HAP-1 (cell line): Measurements from ENCODE around the gene STARD8.
A peak's percentile ranks its signal among the peaks of the same experiment; 100 is the strongest.
"Not testable (repeated sequence)": the region's sequence is repeated elsewhere in the genome, so short reads cannot be mapped to it uniquely, and the experiment has no call there.

Experiments
- DNase-seq, 2 experiments: peaks; one replicate each; pipeline ENCODE4 v3.0.0-alpha.2; 2016 to 2020; ENCODE audit warnings: low spot score in 2 of 2
- H3K27me3 ChIP-seq: fragments of 250-450 bp; sonication (Bioruptor Pico); 2 replicates; pipeline ENCODE4 v1.5.1; 2020; ENCODE audit warnings: low read depth, mild to moderate bottlenecking, moderate library complexity
- H3K36me3 ChIP-seq: fragments of 250-450 bp; sonication (Bioruptor Pico); replicated peaks from 2 replicates; pipeline ENCODE4 v1.5.1; 2020; ENCODE audit warnings: mild to moderate bottlenecking
- H3K4me1 ChIP-seq: fragments of 250-450 bp; sonication (Bioruptor Pico); 2 replicates; pipeline ENCODE4 v1.5.1; 2020; ENCODE audit warnings: mild to moderate bottlenecking
- H3K4me3 ChIP-seq: fragments of 250-450 bp; sonication (Bioruptor Pico); 2 replicates; pipeline ENCODE4 v1.5.1; 2020; ENCODE audit warnings: mild to moderate bottlenecking, moderate library complexity
- H3K9me3 ChIP-seq: fragments of 250-450 bp; sonication (Bioruptor Pico); 2 replicates; pipeline ENCODE4 v1.5.1; 2020; ENCODE audit warnings: mild to moderate bottlenecking, moderate library complexity
- in situ Hi-C: fragments of 300-500 bp; cut with MboI; formaldehyde crosslinking; loops from 3 replicates; pipeline ENCODE4 v1.14.3; 2020; ENCODE audit warnings: low sequenced_read_pairs, inconsistent platforms, mixed read lengths

STARD8 gene, protein sequence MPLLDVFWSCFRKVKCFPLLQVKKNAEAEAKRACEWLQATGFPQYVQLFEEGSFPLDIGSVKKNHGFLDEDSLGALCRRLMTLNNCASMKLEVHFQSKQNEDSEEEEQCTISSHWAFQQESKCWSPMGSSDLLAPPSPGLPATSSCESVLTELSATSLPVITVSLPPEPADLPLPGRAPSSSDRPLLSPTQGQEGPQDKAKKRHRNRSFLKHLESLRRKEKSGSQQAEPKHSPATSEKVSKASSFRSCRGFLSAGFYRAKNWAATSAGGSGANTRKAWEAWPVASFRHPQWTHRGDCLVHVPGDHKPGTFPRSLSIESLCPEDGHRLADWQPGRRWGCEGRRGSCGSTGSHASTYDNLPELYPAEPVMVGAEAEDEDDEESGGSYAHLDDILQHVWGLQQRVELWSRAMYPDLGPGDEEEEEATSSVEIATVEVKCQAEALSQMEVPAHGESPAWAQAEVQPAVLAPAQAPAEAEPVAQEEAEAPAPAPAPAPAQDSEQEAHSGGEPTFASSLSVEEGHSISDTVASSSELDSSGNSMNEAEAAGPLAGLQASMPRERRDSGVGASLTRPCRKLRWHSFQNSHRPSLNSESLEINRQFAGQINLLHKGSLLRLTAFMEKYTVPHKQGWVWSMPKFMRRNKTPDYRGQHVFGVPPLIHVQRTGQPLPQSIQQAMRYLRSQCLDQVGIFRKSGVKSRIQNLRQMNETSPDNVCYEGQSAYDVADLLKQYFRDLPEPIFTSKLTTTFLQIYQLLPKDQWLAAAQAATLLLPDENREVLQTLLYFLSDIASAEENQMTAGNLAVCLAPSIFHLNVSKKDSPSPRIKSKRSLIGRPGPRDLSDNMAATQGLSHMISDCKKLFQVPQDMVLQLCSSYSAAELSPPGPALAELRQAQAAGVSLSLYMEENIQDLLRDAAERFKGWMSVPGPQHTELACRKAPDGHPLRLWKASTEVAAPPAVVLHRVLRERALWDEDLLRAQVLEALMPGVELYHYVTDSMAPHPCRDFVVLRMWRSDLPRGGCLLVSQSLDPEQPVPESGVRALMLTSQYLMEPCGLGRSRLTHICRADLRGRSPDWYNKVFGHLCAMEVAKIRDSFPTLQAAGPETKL

GRCh38 chrX:68647156-68647957, at the start of gene STARD8:
Gene STARD8 (plus strand): TSS chrX:68647666. CDS start chrX:68647883, 217 bp downstream.
- in situ Hi-C loops = no loop called here
- DNase-seq = peak in 1 of 2 experiments; percentile 28
- Histone ChIP-seq H3K9me3 (no peaks in the 10 kb centered on the region), H3K36me3 (no peaks in the 10 kb centered on the region), H3K4me3 (no peak within 1 kb of the TSS), H3K27me3 (no peaks in the 10 kb centered on the region), H3K4me1 (no peaks in the 10 kb centered on the region)

GRCh38 chrX:68598841-68599240, 48.6 kb upstream of the STARD8 start:
- Histone ChIP-seq H3K9me3 (no peaks in the 10 kb centered on the region), H3K36me3 (no peaks in the 10 kb centered on the region), H3K27me3 (no peaks in the 10 kb centered on the region; the same call in 1 of the 2 replicates), H3K4me3 (no peak overlapping the region), H3K4me1 (no peaks in the 10 kb centered on the region; the same call in 1 of the 2 replicates)
- no peak for DNase-seq
- in situ Hi-C loops = no loop called here

- H3K4me3 ChIP-seq = no peak overlapping the region
- no peaks in the 10 kb centered on the region; the same call in 1 of the 2 replicates for H3K27me3 ChIP-seq
- in situ Hi-C loops = no loop called here
- H3K4me1 ChIP-seq = no peaks in the 10 kb centered on the region; the same call in 1 of the 2 replicates
- DNase-seq = peak; percentile 5 to 56
- H3K9me3 ChIP-seq = 0 out of 2 replicates have a peak, but pooled peaks cover 2% of the 10 kb centered on the region
- H3K36me3 ChIP-seq = no peaks in the 10 kb centered on the region
These were observed 48.0 kb upstream of the STARD8 start for GRCh38 chrX:68599256-68600152.

DNA sequence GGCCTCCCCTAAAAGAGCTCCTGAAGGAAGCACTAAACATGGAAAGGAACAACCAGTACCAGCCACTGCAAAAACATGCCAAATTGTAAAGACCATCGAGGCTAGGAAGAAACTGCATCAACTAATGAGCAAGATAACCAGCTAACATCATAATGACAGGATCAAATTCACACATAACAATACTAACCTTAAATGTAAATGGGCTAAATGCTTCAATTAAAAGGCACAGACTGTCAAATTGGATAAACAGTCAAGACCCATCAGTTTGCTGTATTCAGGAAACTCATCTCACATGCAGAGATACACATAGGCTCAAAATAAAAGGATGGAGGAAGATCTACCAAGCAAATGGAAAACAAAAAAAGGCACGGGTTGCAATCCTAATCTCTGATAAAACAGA, 43.2 kb upstream of the STARD8 start:
- H3K4me1 ChIP-seq, H3K4me3 ChIP-seq, H3K9me3 ChIP-seq, in situ Hi-C loops, H3K27me3 ChIP-seq, H3K36me3 ChIP-seq, DNase-seq: not testable (repeated sequence)

- H3K9me3 ChIP-seq, H3K27me3 ChIP-seq, DNase-seq, H3K4me1 ChIP-seq, in situ Hi-C loops, H3K4me3 ChIP-seq, H3K36me3 ChIP-seq: not testable (repeated sequence)
These were observed 32.7 kb upstream of the STARD8 start for GRCh38 chrX:68614733-68615132.

DNA sequence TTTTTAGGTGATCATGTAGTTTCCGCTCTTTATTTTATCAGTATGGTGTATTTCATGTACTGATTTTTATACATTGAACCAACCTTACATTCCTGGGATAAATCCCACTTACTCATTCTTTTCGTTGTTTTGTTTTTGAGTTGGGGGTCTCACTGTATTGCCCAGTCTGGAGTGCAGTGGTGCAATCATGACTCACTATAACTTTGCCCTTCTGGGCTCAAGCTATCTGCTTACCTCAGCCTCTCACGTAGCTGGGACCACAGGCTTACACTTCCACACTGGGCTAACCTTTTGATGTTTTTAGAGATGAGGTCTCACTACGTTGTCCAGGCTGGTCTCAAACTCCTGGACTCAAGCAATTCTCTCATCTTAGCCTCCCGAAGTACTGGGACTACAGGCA, 19.5 kb upstream of the STARD8 start:
- H3K36me3 ChIP-seq = no peaks in the 10 kb centered on the region
- H3K4me1 ChIP-seq = no peaks in the 10 kb centered on the region
- in situ Hi-C loops = no loop called here

DNA sequence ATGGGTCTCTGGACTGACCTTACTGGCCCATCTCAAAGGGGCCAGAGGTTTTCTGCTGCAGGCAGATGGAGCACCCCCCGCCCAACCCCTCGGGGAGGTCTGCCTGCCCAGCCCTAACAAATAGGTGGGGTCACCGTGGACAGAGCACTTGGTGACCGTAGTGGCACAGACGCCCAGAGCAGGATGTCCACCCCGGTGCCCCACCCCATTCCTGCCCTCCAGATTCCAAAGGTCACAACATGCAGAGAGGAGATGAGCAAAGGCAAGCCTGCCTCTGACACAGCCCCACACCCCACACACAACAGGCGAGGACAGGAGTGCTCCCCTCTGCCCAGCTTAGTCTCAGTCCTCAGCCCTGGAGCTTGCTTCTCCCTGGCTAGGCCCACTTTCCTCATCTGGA, 17.5 kb upstream of the STARD8 start:
- DNase-seq, H3K36me3 ChIP-seq, H3K4me1 ChIP-seq, H3K4me3 ChIP-seq, in situ Hi-C loops, H3K9me3 ChIP-seq, H3K27me3 ChIP-seq: not testable (repeated sequence)

More for the DNA sequence above, 19.5 kb upstream of the STARD8 start:
- DNase-seq = no peak
- Histone ChIP-seq H3K27me3 (no peaks in the 10 kb centered on the region; the same call in 1 of the 2 replicates), H3K4me3 (no peak overlapping the region), H3K9me3 (no peaks in the 10 kb centered on the region)

- Histone ChIP-seq H3K4me3 (no peak overlapping the region), H3K36me3 (no peaks in the 10 kb centered on the region), H3K27me3 (no peaks in the 10 kb centered on the region), H3K4me1 (no peaks in the 10 kb centered on the region), H3K9me3 (no peaks in the 10 kb centered on the region)
- DNase-seq = no peak
- in situ Hi-C loops = no loop called here
These were observed 16.1 kb upstream of the STARD8 start for GRCh38 chrX:68631336-68631735.

GRCh38 chrX:68632491-68632890, 15.0 kb upstream of the STARD8 start:
- no peak for DNase-seq
- no peaks in the 10 kb centered on the region for H3K9me3 ChIP-seq
- in situ Hi-C loops = no loop called here
- no peaks in the 10 kb centered on the region for H3K36me3 ChIP-seq
- H3K27me3 ChIP-seq = no peaks in the 10 kb centered on the region
- no peaks in the 10 kb centered on the region for H3K4me1 ChIP-seq
- no peak overlapping the region for H3K4me3 ChIP-seq

GRCh38 chrX:68633981-68634380, 13.5 kb upstream of the STARD8 start:
- no peaks in the 10 kb centered on the region for H3K27me3 ChIP-seq
- in situ Hi-C loops = no loop called here
- DNase-seq = no peak
- no peak overlapping the region for H3K4me3 ChIP-seq
- no peaks in the 10 kb centered on the region for H3K9me3 ChIP-seq
- H3K4me1 ChIP-seq = no peaks in the 10 kb centered on the region
- H3K36me3 ChIP-seq = no peaks in the 10 kb centered on the region

- Histone ChIP-seq H3K4me1 (no peaks in the 10 kb centered on the region), H3K9me3 (no peaks in the 10 kb centered on the region), H3K27me3 (no peaks in the 10 kb centered on the region), H3K36me3 (no peaks in the 10 kb centered on the region), H3K4me3 (no peak overlapping the region)
- in situ Hi-C loops = no loop called here
- no peak for DNase-seq
These were observed 12.7 kb upstream of the STARD8 start for GRCh38 chrX:68634649-68635227.

DNA sequence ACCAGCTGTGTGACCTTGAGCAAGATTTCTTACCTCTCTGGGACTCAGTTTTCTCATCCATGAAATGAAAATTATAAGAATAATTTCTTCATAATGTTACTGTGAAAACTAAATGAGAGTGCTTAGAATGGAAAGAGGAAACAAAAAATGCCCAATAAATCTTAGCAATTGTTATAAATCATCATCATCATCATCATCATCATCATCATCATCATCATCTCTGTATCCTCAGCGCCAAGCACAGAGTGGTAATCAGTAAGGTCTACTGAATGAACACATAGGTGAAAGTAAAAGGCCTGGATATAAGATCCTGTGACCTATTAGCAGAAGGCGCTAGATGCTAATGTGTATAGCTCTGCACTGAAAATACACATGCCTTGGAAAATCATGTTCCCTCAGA, 6.8 kb upstream of the STARD8 start:
- no peaks in the 10 kb centered on the region for H3K9me3 ChIP-seq
- no peak for DNase-seq
- H3K4me1 ChIP-seq = no peaks in the 10 kb centered on the region
- in situ Hi-C loops = no loop called here
- no peak overlapping the region for H3K4me3 ChIP-seq
- H3K27me3 ChIP-seq = no peaks in the 10 kb centered on the region
- H3K36me3 ChIP-seq = no peaks in the 10 kb centered on the region
